Colonic mucosa (tissue), 4 donors: ENCODE measurements around the gene TNC. TPM values are rescaled to one million over a fixed set of nuclear protein-coding genes. Genes with fewer than 3 reads are reported as not detected.

ENCODE experiments used
- DNase-seq: peaks from one replicate; pipeline ENCODE4 v3.0.0-alpha.2; 2020
- H3K27ac ChIP-seq: fragments of 200-600 bp; one replicate; pipeline ENCODE4 v1.8.0; 2021
- H3K27me3 ChIP-seq: fragments of 200-600 bp; one replicate; pipeline ENCODE4 v1.8.0; 2021
- H3K36me3 ChIP-seq: fragments of 200-600 bp; one replicate; pipeline ENCODE4 v1.8.0; 2021
- H3K4me1 ChIP-seq: fragments of 200-600 bp; one replicate; pipeline ENCODE4 v1.8.0; 2021; ENCODE audit warnings: mild to moderate bottlenecking
- H3K4me3 ChIP-seq: fragments of 200-600 bp; one replicate; pipeline ENCODE4 v1.8.0; 2021
- H3K9ac ChIP-seq, 2 donors: one replicate each; pipeline ENCODE4 v1.7.0; 2013; ENCODE audit warnings: control low read depth in 2 of 2, low read depth in 2 of 2, low read length in 2 of 2
- H3K9me3 ChIP-seq: fragments of 200-600 bp; one replicate; pipeline ENCODE4 v1.8.0; 2021
- intact Hi-C: fragments of 100-400 bp; cut with DNase I; formaldehyde crosslinking; loops from one replicate; pipeline ENCODE4 v1.14.1; 2022
- total RNA-seq, 2 donors: library from RNA; stranded (reverse); fragmentation: NEBNext Ultra II Directional in 1 of 2; extraction: Animal tissue kit (Norgen Biotek cat#: 25700) in 1 of 2; gene quantifications; one replicate each; pipeline ENCODE4 v1.2.1, GENCODE V29; 2021
- TF ChIP-seq, protein P1 (sequence below): fragments of 200-600 bp; IDR thresholded peaks from one replicate; pipeline ENCODE4 v1.8.0; 2022; ENCODE audit warnings: antibody characterized with exemption, mild to moderate bottlenecking
- donor health status: healthy.
- donor health status: DM: no; HTN: no; CAD: no.
- donor health status: DM: no; HTN: no; CAD: no.

Gene TNC
- total RNA-seq, 2 donors from 2014 or later = 5.0 to 65.6 TPM

- Histone ChIP-seq H3K36me3 (no peaks in the 10 kb centered on the region), H3K4me1 (no peaks in the 10 kb centered on the region), H3K27me3 (no peaks in the 10 kb centered on the region), H3K9me3 (no peaks in the 10 kb centered on the region), H3K27ac (no peak overlapping the region), H3K9ac (no peak overlapping the region), H3K4me3 (no peak overlapping the region)
- DNase-seq = no peak
- TF ChIP-seq, protein P1, sequence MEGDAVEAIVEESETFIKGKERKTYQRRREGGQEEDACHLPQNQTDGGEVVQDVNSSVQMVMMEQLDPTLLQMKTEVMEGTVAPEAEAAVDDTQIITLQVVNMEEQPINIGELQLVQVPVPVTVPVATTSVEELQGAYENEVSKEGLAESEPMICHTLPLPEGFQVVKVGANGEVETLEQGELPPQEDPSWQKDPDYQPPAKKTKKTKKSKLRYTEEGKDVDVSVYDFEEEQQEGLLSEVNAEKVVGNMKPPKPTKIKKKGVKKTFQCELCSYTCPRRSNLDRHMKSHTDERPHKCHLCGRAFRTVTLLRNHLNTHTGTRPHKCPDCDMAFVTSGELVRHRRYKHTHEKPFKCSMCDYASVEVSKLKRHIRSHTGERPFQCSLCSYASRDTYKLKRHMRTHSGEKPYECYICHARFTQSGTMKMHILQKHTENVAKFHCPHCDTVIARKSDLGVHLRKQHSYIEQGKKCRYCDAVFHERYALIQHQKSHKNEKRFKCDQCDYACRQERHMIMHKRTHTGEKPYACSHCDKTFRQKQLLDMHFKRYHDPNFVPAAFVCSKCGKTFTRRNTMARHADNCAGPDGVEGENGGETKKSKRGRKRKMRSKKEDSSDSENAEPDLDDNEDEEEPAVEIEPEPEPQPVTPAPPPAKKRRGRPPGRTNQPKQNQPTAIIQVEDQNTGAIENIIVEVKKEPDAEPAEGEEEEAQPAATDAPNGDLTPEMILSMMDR = no peak
- intact Hi-C loops = no loop called here
These were observed 78.3 kb downstream of the TNC start for GRCh38 chr9:115039516-115040120.

GRCh38 chr9:115038178-115038577 lies 79.8 kb downstream of the TNC start:
- H3K4me1 ChIP-seq = no peaks in the 10 kb centered on the region
- intact Hi-C loops = no loop called here
- no peak overlapping the region for H3K27ac ChIP-seq

DNA sequence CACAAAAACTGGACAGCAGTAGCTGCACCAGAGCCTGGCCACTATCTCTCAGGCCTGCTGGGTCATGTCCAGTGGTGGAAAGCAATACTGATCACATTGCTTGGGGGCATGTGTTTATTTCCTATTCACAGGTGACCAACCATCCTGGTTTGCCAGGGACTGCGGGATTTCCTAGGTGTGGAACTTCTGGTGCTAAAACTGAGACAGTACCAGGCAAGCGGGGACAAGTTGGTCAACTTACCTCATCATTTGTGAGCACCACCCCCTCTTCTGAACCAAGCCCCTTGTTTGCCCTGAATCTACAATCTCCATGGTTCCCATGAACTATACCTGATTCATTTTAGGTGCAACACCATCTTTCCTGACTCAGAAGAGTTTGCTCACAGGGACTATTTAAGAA lies 81.3 kb downstream of the TNC start:
- Histone ChIP-seq H3K9ac (no peak overlapping the region), H3K4me3 (no peak overlapping the region), H3K27ac (no peak overlapping the region), H3K9me3 (no peaks in the 10 kb centered on the region), H3K4me1 (no peaks in the 10 kb centered on the region), H3K27me3 (no peaks in the 10 kb centered on the region), H3K36me3 (no peaks in the 10 kb centered on the region)
- TF ChIP-seq, protein P1 = no peak
- DNase-seq = no peak
- intact Hi-C loops = no loop called here

More at GRCh38 chr9:115038178-115038577, 79.8 kb downstream of the TNC start:
- Histone ChIP-seq H3K36me3 (no peaks in the 10 kb centered on the region), H3K9me3 (no peaks in the 10 kb centered on the region), H3K27me3 (no peaks in the 10 kb centered on the region), H3K4me3 (no peak overlapping the region), H3K9ac (no peak overlapping the region)
- TF ChIP-seq, protein P1 = no peak
- DNase-seq = no peak

DNA sequence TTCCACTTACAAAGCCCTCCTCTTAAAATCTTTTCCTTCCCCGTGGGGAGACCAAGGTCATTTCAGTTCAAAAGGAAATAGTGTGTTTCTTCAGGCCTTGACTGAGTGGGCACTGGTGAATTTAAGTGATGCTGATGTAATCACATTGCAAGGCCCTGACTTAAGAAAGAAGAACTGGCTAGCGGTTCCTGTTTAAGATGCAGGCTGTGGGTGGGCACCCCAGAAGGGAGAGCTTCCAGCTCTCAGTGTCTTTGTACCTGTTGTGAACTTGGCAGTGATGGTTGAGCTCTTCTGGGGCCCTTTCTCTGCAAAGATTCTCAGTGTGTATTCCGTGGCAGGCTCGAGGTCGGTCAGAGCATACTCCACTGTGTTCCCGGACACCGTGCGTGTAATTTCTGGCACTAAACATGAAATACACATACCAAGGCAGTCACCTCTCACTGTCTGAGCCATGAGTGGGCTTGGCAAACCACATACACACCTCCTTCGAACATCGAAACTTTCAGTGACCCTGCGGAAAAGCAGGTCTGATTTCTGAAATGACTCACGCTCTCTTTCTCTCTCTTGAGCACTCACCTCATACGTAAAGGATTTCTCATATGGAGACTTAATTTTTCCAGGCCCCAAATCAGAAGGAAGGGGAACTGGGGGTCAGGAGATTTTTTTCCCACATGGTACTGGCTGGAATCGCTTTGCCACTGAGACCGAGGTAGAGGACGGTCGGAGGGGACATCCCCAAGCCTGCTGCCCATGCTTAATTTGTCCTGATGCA lies 81.9 kb downstream of the TNC start:
- Histone ChIP-seq H3K4me3 (no peak overlapping the region), H3K4me1 (no peaks in the 10 kb centered on the region), H3K27ac (no peak overlapping the region), H3K9ac (no peak overlapping the region), H3K36me3 (no peaks in the 10 kb centered on the region), H3K27me3 (no peaks in the 10 kb centered on the region), H3K9me3 (no peaks in the 10 kb centered on the region)
- DNase-seq = no peak
- intact Hi-C loops = no loop called here
- TF ChIP-seq, protein P1 = no peak

GRCh38 chr9:115034801-115035200 lies 83.2 kb downstream of the TNC start:
- no peaks in the 10 kb centered on the region for H3K9me3 ChIP-seq
- H3K4me1 ChIP-seq = no peaks in the 10 kb centered on the region
- no peak overlapping the region for H3K9ac ChIP-seq
- TF ChIP-seq, protein P1 = no peak
- no peak overlapping the region for H3K4me3 ChIP-seq
- intact Hi-C loops = no loop called here
- H3K27ac ChIP-seq = no peak overlapping the region
- H3K36me3 ChIP-seq = no peaks in the 10 kb centered on the region
- no peak for DNase-seq
- no peaks in the 10 kb centered on the region for H3K27me3 ChIP-seq
